Activated CD4-positive, alpha-beta T cell treated with anti-CD3 and anti-CD28 coated beads, Interleukin-2, amount 50 U/mL, for 24 hours (primary cell): Measurements from ENCODE around the gene E2F8.

Experiments used
- DNase-seq, 2 donors: peaks; one replicate each; pipeline ENCODE4 v3.0.0-alpha.2; 2020; ENCODE audit warnings: low read depth in 1 of 2, low spot score in 1 of 2

The E2F8 gene

DNA sequence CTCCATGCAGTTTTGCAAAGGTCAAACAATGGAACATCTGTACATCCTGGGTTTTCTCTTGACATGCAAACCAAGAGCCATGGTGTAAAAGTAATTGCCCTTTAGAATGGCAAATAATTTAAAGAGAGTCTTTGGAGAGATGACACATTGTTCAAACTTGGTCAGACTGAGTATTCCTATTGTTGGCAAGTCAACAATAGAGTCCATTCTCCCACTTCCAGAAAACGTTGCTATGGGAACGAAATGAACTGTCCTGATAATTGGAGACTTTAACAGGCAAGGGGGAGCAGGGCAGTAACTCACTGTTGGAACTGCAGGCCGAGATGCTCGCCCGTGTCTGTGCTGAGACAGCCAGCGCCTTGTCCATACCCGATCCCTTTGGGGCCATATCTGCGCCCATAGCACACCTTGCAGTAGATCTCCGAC is 52.9 kb downstream of the E2F8 start:
- no peak for DNase-seq

DNA sequence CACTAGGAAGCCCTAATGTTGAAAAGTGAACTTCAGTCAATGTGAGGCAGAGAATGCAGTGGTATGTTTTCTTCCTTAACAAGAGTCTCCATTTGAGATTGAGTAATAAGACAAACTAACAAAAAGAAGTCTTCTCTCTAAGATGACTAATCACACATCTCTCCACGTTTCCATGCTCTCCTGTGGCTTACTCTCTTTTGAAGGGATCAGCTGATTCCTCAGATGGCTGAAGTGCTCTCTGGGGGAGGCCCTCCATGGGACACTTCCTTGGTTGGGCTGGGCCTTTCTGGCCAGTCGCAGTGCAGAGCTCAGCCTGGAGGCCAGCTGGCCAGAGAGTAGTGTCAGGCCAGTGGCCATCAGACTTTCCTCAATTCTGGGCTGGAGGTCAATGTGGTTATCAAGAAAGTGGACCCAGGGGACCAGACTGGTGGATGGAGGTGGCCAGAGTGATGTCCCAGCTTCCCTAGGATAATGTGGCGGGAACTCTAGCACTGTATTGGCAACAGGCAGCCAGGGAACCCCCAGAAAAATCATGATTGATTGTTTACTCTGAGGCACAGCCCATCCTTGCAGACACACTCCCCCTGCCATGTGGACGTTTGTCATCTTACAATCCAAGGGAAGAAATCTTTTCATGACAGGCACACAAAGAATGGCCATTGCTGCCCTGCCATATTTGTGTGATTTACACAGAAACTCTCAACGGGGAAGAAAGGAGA is 53.5 kb downstream of the E2F8 start:
- DNase-seq: no peak

DNA sequence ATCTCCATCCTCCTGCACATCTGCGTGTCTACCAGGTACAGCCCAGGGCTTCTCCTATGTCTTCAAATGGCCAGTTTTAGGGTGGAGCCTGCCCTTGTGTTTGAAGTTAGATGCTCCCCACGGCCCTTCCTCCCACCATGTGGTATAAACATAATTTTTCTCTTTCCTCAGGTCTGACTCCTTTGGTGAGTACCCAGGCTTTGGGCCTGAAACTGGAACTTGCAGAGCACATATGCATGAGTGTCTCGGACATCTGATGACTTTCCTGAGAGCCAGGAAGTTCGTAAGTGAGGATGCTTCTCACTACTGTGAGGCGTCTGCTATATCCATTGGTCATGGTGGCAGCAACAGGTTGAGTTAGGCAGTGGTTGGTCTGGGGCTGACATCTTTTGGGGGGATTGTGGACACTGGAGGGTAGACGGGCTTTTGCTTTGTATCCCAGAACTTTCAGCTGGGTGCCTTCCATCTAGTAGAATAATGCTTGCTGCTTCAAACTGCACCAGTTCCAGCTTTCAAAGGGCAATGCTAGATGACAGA is 55.2 kb downstream of the E2F8 start:
- DNase-seq: no peak

DNA sequence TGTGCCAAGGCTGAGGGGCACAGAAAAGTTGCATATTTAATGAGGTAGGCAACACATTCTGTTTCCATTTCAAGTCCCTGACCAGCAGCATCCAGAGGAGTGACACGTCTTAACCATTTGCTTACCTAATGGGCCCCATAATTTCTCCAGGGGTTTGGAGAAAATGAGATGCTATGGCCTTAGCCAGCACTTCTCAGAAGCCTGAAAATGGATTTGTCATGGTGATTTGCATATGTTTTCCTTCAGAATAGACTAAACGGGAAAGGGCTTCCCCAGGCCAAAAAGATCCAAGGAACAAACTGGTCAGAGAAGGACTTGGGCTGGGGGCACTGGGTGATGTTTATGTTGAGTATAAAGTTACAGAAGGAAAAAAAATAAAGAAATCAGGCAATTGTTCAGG is 55.7 kb downstream of the E2F8 start:
- no peak for DNase-seq

DNA sequence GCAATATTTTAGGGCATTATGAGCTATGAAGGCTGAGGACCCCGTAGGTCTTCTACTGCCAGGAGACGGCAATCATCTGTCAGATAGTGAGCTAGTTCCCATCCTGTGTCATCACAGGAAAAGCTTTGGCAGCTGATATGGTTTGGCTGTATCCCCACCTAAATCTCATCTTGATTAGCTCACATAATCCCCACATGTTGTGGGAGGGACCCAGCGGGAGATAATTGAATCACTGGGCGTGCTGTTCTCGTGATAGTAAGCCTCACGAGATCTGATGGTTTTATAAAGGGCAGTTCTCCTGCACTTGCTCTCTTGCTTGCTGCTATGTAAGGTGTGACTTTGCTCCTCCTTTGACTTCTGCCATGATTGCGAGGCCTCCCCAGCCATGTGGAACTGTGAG is 57.1 kb downstream of the E2F8 start:
- DNase-seq: no peak

DNA sequence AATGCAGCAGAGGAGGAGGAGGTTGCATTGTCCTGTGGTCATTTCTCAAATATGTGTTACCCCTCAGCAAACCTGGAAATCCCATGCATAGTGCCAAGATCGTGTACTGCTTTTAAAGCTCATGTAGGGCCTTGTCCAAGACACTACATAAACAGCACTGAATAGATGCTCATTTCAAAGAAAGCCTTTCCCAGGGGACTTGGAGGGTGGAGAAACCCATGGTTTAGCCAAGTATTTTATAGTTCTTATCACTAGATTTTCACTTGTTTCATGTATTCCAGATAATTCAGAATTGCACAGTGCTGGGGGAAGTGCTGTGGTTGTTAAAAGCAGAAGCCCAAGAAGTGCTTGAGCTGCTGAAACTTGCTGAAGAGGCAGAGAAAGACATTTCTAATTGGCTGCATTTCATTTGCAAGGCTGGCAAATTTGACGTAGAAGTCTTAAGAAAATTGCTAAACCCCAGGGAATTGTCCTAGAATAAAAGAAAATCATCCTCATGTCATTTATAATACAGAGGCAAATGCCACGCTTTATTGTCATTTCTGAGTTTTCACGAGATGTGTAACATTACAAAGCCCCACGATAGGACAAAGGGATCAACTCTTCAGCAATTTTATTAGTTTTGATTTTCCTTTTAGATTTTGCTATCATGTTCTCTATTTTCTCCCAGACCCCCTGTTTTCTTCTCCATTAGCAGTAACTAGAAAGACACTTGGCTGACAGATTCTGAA is 59.0 kb downstream of the E2F8 start:
- no peak for DNase-seq

DNA sequence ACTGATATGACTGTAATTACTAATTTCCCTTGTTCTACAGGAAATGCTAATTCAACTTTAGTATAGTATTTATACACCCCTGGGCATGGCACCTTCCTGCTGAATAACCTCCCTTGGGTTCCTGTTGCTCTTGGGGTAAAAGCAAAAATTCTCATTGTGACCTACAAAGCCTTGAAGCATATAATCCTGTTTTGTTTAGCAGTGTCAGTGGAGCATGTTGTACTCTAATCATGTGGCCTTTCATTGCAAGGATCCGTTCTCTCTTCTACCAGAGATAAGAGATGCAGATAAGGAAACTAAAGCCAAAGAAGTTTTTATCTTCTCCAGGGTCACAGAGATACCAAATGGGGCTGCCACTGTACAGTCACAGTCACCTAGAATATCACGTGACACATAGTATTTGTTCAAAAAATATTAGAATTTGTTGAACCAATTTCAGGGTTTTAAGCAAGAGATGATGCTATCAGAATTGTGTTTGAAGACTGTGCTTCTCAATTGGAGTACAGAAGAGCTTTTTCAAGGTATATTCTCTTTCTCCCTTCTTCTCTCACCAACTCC is 64.0 kb downstream of the E2F8 start:
- DNase-seq: no peak
